NCI-H446 treated with DMSO at 0.1 percent for 48 hours (cell line): ENCODE results near the gene SERINC5.

Source experiments
- DNase-seq: peaks from one replicate; lab custom pipeline; 2025; lab: John Stamatoyannopoulos, UW

SERINC5 gene

DNA sequence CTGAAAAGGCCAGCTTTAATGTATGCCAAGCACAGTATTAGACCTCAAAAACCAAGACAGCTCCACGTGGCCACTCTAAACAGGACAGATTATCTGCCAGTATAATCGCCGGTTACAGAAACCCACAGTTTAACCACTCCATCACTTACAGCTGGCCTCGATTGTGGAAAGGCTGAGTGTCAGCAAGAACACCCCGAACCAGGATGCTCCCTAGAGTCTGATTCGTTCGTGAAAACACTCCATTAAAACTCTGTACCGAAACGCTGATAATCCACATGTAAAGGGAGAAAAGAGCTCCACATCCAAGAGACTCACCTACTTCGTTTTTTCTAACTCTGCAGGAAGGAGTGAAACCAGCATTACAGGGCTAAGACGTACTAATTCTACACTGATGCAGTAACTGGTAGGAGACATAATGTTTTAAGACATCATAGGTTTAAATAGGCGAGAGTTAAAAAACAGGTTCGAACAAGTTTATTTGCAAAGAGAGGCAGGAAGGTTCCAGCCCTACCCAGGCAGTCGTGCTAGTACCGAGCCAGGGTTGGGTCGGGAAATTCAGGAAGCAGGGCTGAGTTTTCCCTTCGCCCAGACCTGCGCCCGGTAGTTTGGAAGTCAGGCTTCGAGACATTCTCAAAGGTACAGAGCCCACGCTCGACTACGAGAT, 949 bp downstream of the SERINC5 start:
- no peak for DNase-seq

DNA sequence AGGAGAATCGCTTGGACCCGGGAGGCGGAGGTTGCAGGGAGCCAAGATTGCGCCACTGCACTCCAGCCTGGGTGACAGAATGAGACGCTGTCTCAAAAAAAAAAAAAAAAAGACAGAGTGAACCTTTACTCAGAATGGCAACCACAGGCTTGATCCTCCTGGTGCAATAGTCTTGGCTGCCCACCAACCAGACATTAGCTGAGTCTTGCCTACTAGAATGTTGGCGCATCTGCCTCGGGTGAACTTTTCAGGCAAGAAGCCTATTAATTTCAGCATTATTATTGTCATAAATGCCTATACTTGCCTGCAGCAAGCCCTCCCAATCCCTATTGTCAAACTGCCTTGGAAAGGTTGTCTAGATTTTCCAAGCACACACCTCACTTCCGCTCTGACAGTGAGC, 4.2 kb downstream of the SERINC5 start:
- DNase-seq, result peak; percentile 15

DNA sequence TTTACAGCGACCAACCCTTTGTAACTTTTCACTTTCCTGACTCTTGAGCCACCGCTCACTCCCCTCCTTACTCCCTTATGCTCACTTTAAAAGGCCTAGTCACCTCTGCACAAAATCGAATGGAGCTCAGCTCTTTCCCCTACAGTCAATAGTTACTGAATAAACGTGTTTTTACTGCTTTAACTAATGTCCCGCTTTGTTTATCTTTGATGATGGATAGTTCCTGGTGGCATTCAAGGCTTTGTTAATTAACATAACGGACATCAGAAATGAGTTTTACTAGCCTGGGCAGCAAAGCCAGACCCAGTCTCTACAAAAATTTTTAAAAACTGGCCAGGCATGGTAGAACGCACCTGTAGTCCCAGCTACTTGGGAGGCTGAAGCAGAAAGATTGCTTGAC, 5.0 kb downstream of the SERINC5 start:
- no peak for DNase-seq

DNA sequence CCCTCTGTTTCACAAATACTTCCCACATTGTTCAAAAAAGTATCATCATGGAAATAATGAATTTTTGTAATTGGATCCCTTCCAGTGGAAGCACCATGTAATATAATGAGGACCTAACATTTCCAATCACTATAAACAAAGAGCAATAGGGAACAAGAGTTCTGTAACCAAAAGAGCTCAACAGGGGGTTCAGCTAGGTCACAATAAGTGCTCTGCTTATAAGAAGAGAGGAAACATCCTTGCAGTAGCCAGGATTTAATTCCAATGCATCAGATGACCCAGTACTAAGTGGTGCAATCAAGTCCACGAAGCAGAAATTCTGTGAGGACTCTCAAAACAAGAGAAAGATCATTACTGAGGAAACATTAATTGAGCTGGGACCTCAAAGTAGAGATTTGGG, 5.9 kb downstream of the SERINC5 start:
- no peak for DNase-seq

DNA sequence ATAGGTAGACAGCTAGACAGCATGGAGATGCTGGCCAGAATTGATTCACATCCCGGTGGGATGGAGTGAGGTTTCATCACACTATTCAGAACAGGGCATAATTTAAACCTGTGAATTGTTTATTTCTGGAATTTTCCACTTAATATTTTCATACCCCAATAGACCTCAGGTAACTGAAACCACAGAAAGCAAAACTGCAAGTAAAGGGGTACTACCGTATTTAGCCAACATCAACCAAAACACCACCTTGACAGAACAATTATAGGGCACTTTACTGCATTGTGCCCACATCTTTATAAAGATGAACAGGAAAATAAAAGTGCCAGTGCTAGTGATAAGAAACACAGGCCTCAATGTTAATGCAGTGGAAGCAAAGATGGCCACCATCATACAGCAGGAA, 7.5 kb downstream of the SERINC5 start:
- DNase-seq, result no peak

DNA sequence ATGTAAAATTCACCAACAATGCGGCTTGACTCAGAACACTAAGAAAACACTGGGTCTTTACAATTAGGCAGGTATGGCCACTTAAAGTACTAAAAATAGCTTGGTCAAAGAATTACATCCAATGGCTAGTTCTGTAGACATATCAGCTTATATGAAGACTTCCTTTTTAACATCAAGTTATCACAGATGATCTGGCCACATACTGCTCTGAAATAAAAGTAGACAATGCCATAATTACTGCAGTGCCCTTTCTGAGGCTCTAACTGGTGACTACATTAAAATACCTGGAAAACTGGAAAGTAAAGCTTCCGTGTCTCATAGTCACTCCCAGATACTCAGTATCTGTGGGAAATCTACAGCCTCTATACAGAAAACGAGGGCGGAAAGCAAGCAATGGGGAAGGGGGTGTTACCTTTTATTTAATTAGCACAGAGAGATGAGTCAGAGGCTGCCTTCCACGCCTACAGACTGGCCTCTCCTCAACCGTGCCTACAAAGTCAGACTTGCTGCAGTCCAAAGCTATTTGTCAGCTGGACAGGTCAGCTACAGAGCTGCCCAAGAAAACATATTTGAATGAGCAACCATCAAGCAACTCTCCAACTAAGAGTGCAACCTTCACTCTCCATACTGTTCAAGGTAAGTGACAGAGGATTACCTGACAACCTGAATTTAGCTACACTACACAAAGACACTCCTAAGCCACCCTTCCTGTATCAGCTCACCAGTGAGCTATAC, 8.7 kb downstream of the SERINC5 start:
- no peak for DNase-seq

DNA sequence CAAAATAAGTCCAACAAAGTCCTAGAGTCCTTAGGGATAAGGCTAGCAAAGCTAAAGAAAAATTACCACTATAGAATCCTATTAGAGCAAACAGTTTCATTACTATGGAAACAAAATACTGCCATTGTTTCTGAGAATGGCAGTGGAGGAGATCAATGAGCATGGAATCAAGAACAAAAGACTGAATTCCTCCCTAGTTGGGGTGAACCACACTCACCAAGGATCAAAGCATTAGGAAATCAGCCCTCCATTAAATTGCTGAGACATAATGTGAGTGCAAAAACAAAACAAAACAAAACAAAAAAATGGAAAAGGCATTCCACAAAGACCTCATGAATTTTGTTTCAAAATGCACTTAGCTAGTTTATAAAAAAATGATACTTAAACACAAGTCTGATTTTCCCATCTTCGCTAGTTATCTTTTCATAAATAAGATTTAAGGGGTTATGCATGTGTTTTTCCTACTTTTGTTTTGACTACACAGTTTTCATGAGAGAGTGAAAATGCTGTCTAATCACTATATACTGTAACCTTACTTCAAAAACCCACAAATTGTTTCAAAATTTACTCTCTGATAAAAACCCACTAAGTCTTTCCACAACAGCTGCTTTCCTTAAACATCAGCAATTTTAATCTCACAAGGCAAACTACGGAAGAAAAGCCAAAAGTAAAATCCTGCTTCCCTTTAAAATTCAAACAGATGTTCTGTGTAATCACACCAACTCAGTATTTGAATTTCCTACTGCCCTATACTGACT, 9.7 kb downstream of the SERINC5 start:
- DNase-seq, result no peak

DNA sequence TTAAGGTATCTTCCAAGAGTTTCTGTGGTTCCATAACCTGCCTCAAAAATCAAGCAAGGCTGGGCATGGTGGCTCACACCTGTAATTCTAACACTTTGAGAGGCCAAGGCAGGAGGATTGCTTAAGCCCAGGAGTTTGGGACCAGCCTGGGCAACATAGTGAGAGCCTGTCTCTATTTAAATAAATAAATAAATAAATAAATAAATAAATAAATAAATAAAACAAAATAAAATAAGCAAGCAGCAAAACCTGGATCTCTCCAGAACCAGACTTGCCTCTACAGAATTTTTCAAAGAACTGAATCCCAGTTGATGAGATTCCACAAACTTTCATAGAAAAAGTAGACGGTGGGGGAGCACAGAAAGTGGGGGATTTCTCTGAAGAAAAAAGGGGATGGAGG, 12.3 kb downstream of the SERINC5 start:
- DNase-seq, result no peak

DNA sequence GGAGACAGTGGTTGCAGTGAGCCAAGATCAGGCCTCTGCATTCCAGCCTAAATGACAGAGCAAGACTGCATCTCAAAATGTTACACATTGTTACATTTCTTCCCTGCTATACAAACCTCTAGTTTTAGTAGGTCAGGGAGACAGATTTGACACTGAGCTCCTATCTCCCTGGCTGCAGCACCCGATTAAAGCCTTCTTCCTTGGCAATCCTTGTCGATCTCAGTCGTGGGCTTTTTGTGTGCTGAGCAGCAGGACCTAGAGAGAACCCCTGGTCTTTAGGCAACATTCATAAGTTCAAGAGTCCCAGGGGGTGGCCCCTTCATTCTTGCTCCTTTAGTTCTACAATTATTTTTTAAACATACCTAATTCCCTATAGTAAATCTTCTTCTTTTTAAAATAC, 13.0 kb downstream of the SERINC5 start:
- DNase-seq, result no peak

DNA sequence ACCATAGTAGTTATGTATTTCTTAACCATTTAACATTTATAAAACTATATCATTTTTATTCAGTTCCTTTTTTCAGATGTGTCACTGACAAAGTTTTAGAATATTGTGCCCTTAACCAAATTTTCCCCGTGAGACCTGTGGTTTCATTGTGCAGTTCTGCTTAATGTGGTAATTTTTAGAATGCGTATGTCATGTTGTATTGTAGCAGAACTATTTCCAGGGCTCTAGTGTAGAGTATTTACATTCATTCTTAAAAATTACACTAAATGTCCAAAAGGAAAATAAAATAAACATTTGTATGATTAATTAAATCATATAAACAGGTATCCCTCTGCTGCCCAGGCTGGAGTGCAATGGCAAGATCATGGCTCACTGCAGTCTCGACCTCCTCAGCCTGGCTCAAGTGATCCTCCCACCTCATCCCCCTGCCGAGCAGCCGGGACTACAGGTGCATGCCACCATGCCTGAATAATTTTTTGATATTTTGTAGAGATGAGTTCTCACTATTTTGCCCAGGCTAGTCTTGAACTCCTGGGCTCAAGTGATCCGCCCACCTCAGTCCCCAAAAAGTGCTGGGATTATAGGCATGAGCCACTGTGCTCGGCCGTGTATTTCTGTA, 15.4 kb downstream of the SERINC5 start:
- DNase-seq, result no peak

DNA sequence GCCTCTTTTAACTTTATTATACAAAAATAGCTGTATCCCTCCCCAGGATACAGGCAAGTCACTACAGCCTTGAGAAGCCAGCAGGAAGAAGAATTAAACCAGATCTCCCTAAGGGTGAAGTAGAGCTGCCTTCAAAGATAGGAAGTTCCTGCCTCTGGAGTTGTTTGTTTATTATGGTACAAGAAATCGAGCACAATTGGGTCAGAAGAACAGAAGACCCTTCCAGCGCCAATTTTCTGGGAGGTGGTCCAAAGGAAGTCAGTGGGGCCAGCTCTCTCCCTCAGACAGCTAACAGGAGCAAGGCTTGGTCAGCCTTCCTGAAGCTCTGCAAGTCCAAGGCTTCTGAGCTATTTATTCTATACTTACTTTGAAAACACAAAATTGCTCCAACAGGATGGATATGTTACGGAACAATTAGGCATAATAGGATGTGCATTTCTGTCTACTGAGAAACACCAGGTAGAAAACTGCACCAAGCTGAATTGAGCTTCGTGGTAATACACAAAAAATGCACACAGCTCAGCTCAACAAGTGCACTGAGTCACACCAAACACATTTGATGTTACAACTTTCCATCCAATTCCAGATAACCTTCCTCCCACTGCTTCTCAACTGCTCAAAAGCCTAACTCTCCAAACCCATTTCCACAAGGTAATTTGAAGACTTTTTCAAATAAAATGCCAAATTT, 16.0 kb downstream of the SERINC5 start:
- DNase-seq, result no peak

DNA sequence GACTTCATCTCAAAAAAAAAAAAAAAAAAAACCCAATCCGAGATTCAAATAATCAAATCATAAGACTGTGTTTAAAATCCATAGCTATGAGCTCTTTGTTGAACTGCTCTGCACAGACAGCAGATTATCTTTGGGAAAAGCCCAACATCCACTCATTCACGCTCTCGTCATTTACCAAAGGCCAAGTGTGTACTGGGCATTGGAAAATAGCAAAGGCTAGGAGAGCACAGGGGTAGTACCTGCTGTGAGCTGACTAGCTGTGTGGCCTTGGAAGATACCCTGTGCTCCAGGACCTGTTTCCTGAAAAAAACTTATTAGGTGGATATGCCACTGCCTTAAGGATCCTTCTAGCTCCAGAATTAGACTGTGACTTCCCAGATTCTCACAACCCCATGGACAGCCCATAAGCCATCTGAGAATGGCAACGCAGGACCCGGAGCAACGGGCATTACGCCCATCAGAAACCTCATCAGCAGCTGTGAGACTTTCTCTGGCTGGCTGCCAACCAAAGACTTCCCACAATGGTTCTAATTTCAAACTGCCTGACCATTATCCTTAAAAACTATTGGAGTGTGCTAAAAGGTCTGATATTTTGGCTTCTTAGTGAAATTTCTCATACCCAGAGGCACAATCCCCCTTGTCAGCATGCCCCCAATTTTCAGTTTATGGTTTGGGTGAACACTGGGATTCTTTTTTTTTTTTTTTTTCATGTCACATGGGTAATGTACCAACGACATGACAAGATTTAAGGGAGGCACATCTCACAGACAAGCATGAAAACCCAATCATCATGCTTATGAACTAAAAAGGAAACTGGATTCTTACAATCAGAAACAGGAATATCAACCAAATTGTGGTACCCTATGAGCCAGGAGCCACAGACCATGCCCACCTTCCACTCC, 16.8 kb downstream of the SERINC5 start:
- DNase-seq, result peak; percentile 44

DNA sequence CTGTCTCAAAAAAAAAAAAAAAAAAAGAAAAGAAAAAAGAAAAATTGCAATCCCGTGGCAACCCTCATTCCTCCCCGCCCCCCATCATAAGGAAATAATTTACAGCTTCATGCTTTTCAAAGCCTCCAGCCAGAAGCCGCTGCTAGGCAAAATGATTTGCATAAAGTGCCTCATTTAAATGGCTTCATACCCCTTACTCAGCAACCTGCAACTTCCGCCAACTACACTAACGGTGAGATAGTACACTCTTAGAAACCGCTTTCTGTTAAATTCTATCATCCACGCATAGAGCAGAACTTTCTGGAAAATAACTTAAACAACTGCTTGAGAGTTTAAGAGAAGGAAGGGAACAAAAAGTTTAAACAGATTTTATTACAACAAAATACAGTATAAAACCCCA, 17.8 kb downstream of the SERINC5 start:
- no peak for DNase-seq

DNA sequence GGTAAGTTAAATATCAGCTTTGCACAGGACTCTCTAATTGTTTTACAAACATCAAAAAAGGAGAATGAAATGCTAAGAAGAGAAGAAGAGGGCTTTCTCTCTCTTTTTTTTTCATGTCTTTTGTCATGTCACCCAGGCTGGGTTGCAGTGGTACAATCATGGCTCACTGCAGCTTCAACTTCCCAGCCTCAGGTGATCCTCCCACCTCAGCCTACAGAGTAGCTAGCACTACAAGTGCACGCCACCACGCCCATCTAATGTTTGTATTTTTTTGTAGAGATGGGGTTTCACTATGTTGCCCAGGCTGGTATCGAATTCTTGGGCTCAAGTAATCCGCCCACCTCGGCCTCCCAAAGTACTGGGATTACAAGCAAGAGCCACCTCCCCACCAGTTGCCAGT, 18.6 kb downstream of the SERINC5 start:
- no peak for DNase-seq

DNA sequence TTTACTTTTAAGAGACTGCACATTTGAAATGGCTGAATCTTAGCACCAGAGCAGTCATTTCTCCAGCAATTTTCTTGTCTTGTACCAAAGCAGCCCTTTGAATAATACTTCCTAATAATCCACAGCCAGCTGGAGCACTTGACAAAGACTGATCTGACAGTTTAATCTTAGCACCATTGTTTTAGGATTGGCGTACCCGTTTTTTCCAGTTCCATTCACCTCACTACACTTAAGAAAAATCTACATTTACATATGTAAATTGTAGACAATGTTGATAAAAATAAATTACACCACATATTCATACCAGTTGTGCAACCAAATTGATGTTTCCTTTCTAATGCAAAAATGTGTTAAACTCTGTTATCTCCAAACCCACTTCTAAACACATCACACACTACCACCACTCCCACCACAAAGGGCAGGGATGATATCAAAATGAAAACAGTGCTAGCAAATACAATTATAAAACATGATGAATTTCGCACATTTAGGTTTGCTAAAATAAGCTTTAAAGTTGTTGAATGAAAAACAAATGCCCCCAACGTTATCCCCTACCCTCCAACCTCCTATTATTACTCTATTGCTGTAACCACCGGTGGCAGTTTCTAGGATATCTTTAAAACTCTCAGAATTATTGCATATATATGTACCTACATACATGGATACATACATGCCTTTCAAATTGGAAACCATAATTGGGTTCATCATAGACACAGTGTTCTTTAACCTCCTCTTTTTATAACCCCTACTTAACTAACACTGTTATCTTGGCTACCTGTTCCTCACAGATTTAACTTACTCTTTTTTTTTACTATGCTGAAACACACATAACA, 21.5 kb downstream of the SERINC5 start:
- DNase-seq, result no peak

DNA sequence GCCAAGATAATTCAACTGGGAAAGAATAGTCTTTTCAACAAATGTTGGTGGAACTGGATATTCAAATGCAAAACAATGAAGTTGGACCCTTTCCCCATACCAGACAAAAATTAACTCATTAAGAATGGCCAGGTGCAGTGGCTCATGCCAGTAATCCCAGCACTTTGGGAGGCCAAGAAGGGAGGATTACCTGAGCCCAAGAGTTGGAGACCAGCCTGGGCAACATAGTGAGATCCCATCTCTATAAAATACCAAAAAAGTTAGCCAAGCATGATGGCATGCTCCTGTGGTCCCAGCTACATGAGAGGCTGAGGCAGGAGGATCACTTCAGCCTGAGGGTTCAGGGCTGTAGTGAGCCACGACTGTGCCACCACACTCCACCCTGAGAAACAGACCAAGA, 24.2 kb downstream of the SERINC5 start:
- DNase-seq, result no peak

DNA sequence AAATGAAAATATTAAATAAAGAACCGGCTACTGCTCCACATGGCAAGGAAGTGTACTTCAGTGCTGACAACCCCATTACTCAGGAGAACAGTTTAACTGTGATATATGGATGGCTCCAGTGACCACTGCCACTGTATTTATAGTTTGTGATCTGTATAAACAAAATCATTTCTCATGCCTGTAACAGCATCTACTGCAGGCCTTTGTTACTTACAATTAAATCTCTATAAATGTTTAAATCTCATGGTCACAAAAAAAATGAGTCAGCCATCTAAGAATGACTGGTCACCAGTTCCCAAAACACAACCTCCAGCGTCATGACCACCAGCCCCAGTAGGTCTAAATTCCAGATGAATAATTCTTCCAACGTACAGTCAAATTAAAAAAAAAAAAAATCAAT, 24.6 kb downstream of the SERINC5 start:
- DNase-seq, result no peak

DNA sequence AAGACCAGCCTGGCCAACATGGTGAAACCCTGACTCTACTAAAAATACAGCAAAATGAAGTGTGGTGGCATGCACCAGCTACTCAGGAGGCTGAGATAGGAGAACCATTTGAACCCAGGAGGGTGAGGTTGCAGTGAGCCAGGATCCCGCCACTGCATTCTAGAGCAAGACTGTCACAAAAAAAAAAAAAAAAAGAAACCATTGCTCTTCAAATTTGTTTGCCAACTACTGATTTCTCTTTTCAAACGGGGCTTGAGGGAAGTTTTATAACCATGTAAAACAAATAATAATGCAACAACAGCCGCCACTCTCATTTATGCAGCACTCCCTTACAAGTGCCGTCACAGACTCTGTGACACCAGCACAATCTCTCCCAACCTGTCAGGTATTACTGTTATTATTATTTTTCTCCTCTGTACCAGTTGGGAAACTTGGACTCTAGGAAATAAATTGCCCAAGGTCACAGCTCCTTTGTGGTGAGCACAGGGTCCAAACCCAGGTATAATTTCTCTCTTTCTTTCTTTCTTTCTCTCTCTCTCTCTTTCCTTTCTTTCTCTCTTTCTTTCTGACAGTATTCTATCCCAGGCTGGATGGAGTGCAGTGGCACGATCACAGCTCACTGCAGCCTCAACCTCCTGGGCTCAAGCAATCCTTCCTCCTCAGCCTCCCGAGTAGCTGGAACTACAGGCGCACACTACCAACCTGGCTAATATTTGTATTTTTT, 25.4 kb downstream of the SERINC5 start:
- DNase-seq, result no peak

DNA sequence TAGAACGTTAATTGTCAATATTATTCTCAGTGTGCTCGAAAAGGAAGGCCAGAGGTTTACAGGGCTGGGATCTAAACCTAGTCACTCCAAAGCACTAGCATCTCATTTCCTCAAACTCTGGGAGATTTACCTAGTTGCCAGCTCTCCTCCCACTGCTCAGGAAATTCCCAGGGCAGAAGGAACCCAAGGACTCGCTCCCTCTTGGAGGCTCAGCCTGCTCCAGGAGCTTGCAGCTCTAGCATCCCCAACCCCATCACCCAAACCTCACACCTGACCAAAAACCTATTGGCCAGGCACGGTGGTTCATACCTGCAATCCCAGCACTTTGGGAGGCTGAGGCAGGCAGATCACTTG, 26.0 kb downstream of the SERINC5 start:
- no peak for DNase-seq
